ENCODE measurements around the gene DCP1B.
"Not testable (repeated sequence)": the region's sequence is repeated elsewhere in the genome, so short reads cannot be mapped to it uniquely, and the experiment has no call there.

The DCP1B gene

GRCh38 chr12:1962051-1963020, 41.9 kb downstream of the DCP1B start:
- Histone ChIP-seq H3K4me3 (no peak overlapping the region), H3K27ac (no peak overlapping the region)
- TF ChIP-seq CTCF (IDR thresholded peaks at IDR 0.05): no peak
- DNase-seq (ENCODE audit: low spot score): no peak

GRCh38 chr12:1956716-1957115, 47.5 kb downstream of the DCP1B start:
- Histone ChIP-seq H3K27ac (no peak overlapping the region), H3K4me3 (no peak overlapping the region)
- DNase-seq (ENCODE audit: low spot score): no peak
- no peak for TF ChIP-seq CTCF (IDR thresholded peaks at IDR 0.05)

GRCh38 chr12:1949771-1950470, 54.3 kb downstream of the DCP1B start:
- Histone ChIP-seq H3K27ac (no peak overlapping the region), H3K4me3 (no peak overlapping the region)
- DNase-seq (ENCODE audit: low spot score): no peak
- no peak for TF ChIP-seq CTCF (IDR thresholded peaks at IDR 0.05)

GRCh38 chr12:1948883-1949282, 55.4 kb downstream of the DCP1B start:
- Histone ChIP-seq H3K4me3 (no peak overlapping the region), H3K27ac (no peak overlapping the region)
- DNase-seq (ENCODE audit: low spot score): no peak
- TF ChIP-seq CTCF (IDR thresholded peaks at IDR 0.05): no peak

- no peak for DNase-seq (ENCODE audit: low spot score)
- TF ChIP-seq CTCF (IDR thresholded peaks at IDR 0.05): no peak
- H3K27ac ChIP-seq: no peak overlapping the region
- no peak overlapping the region for H3K4me3 ChIP-seq
Measured at GRCh38 chr12:1947081-1947480, 57.2 kb downstream of the DCP1B start.

GRCh38 chr12:1946296-1946695, 58.0 kb downstream of the DCP1B start:
- Histone ChIP-seq H3K27ac (no peak overlapping the region), H3K4me3 (no peak overlapping the region)
- no peak for TF ChIP-seq CTCF (IDR thresholded peaks at IDR 0.05)
- no peak for DNase-seq (ENCODE audit: low spot score)

GRCh38 chr12:1945502-1945901, 58.8 kb downstream of the DCP1B start:
- DNase-seq (ENCODE audit: low spot score); H3K4me3 ChIP-seq; H3K27ac ChIP-seq: not testable (repeated sequence)
